ENCODE measurements around the gene CRIM1. TPM values are rescaled to one million over a fixed set of nuclear protein-coding genes. Genes with fewer than 3 reads are reported as not detected.

Gene CRIM1
- total RNA-seq, 1 experiment from 2014 or later, result 133 TPM

- no peak for TF ChIP-seq EZH2 (IDR thresholded peaks at IDR 0.05; ENCODE audit: low read depth)
- TF ChIP-seq, protein P1, sequence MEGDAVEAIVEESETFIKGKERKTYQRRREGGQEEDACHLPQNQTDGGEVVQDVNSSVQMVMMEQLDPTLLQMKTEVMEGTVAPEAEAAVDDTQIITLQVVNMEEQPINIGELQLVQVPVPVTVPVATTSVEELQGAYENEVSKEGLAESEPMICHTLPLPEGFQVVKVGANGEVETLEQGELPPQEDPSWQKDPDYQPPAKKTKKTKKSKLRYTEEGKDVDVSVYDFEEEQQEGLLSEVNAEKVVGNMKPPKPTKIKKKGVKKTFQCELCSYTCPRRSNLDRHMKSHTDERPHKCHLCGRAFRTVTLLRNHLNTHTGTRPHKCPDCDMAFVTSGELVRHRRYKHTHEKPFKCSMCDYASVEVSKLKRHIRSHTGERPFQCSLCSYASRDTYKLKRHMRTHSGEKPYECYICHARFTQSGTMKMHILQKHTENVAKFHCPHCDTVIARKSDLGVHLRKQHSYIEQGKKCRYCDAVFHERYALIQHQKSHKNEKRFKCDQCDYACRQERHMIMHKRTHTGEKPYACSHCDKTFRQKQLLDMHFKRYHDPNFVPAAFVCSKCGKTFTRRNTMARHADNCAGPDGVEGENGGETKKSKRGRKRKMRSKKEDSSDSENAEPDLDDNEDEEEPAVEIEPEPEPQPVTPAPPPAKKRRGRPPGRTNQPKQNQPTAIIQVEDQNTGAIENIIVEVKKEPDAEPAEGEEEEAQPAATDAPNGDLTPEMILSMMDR (conservative IDR thresholded peaks at IDR 0.05), result peak; percentile 66
- CTCF ChIA-PET, result interaction anchor here (0.6 to 0.7 kb wide), 3 partner anchors 14 to 144 kb away, joined by 3 to 6 read pairs (median 3); no protein-coding TSS in a partner anchor
- Histone ChIP-seq H3K4me1 (replicated peaks; ENCODE audit: insufficient read depth) (peaks cover 63% of the 10 kb centered on the region), H3K9me3 (ENCODE audit: insufficient read depth, low read depth) (no peaks in the 10 kb centered on the region), H3K27ac (peak overlapping the region; percentile 60), H2AFZ (peak overlapping the region; percentile 72; the same call in 1 of the 2 replicates), H3F3A (ENCODE audit: insufficient read depth, low read depth) (peaks cover 27% of the 10 kb centered on the region), H3K4me2 (peak overlapping the region; percentile 86), H3K36me3 (ENCODE audit: low read depth) (no peaks in the 10 kb centered on the region), H3K79me2 (ENCODE audit: low read depth) (peaks cover 81% of the 10 kb centered on the region), H3K9me2 (ENCODE audit: insufficient read depth) (no peaks in the 10 kb centered on the region), H3K4me3 (peak overlapping the region; percentile 67), H3K27me3 (ENCODE audit: insufficient read depth, low read depth) (no peaks in the 10 kb centered on the region), H4K20me1 (ENCODE audit: insufficient read depth) (peaks cover 14% of the 10 kb centered on the region)
- POLR2A ChIA-PET (ENCODE audit: unreplicated experiment), result interaction anchor here (0.6 to 1.1 kb wide), 4 partner anchors 20 to 179 kb away, joined by 3 to 4 read pairs (median 3); no protein-coding TSS in a partner anchor
- intact Hi-C loops (cut with micrococcal nuclease; ENCODE audit: unreplicated experiment), result loop anchor here (1.0 to 10.0 kb wide), 6 partner anchors 19 to 483 kb away; no protein-coding TSS in a partner anchor
- DNase-seq, result peak in 1 of 2 experiments; percentile 78
- BruUV-seq (replicated peaks), result no TSS peak
Observed at GRCh38 chr2:36357847-36358659, 2.5 kb downstream of the CRIM1 start.

GRCh38 chr2:36359067-36359466, 3.5 kb downstream of the CRIM1 start:
- Histone ChIP-seq H3K27me3 (ENCODE audit: insufficient read depth, low read depth) (no peaks in the 10 kb centered on the region), H2AFZ (no peak overlapping the region), H3F3A (ENCODE audit: insufficient read depth, low read depth) (peaks cover 27% of the 10 kb centered on the region), H3K79me2 (ENCODE audit: low read depth) (peaks cover 87% of the 10 kb centered on the region), H3K36me3 (ENCODE audit: low read depth) (no peaks in the 10 kb centered on the region), H3K4me1 (replicated peaks; ENCODE audit: insufficient read depth) (peaks cover 58% of the 10 kb centered on the region), H3K27ac (peak overlapping the region; percentile 60), H3K9me2 (ENCODE audit: insufficient read depth) (no peaks in the 10 kb centered on the region), H3K4me2 (peak overlapping the region; percentile 86), H4K20me1 (ENCODE audit: insufficient read depth) (peaks cover 14% of the 10 kb centered on the region), H3K9me3 (ENCODE audit: insufficient read depth, low read depth) (no peaks in the 10 kb centered on the region), H3K4me3 (peak overlapping the region; percentile 67; the same call in 1 of the 2 replicates)
- BruUV-seq (replicated peaks), result no TSS peak
- TF ChIP-seq EZH2 (IDR thresholded peaks at IDR 0.05; ENCODE audit: low read depth), result no peak
- TF ChIP-seq, protein P1 (conservative IDR thresholded peaks at IDR 0.05), result peak; percentile 70
- ChIA-PET CTCF (interaction anchor here (0.5 kb wide), 1 partner anchor 15 kb away, joined by 3 read pairs; no protein-coding TSS in a partner anchor), POLR2A (ENCODE audit: unreplicated experiment) (interaction anchor here (1.1 kb wide), 1 partner anchor 53 kb away, joined by 3 read pairs; no protein-coding TSS in a partner anchor)
- intact Hi-C loops (cut with micrococcal nuclease; ENCODE audit: unreplicated experiment), result loop anchor here (2.0 to 10.0 kb wide), 4 partner anchors 18 to 484 kb away; no protein-coding TSS in a partner anchor
- DNase-seq, result peak in 1 of 2 experiments; percentile 52

DNA sequence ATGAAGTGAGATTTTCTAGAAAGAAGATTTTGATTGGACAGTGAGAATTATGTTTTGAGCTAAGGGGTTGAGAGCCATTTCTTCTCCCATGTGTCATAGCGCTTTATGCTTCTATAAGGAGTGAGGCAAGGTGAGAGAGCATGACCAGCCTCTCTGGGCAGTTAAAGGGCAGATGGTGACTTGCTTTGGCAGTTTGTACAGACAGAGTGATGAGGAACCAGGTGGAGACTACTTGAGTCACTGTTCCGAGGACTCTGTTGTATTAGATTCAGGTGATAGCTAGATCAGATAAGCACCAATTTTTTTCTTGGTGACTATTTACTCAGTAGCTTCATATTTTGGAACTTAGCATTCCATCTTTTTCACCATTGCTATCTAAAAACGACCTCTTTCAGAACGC, 4.5 kb downstream of the CRIM1 start:
- POLR2A ChIA-PET (ENCODE audit: unreplicated experiment), result interaction anchor here (0.6 kb wide), 1 partner anchor 33 kb away, joined by 3 read pairs; no protein-coding TSS in a partner anchor
- no peaks in the 10 kb centered on the region for H3K9me3 ChIP-seq (ENCODE audit: insufficient read depth, low read depth)
- no peak overlapping the region; the same call in 1 of the 2 replicates for H3K4me3 ChIP-seq
- no peaks in the 10 kb centered on the region for H3K36me3 ChIP-seq (ENCODE audit: low read depth)
- no peak overlapping the region for H2AFZ ChIP-seq
- H3K27me3 ChIP-seq (ENCODE audit: insufficient read depth, low read depth), result no peaks in the 10 kb centered on the region
- TF ChIP-seq, protein P1 (conservative IDR thresholded peaks at IDR 0.05), result no peak
- no peak for TF ChIP-seq EZH2 (IDR thresholded peaks at IDR 0.05; ENCODE audit: low read depth)
- no peaks in the 10 kb centered on the region for H3K9me2 ChIP-seq (ENCODE audit: insufficient read depth)
- H3K27ac ChIP-seq, result peak overlapping the region; percentile 60
- H3K79me2 ChIP-seq (ENCODE audit: low read depth), result peaks cover 90% of the 10 kb centered on the region
- H3K4me2 ChIP-seq, result peak overlapping the region; percentile 86
- peaks cover 27% of the 10 kb centered on the region for H3F3A ChIP-seq (ENCODE audit: insufficient read depth, low read depth)
- CTCF ChIA-PET, result interaction anchor here (0.6 to 1.5 kb wide), 2 partner anchors 96 to 100 kb away, joined by 3 to 6 read pairs; no protein-coding TSS in a partner anchor
- intact Hi-C loops (cut with micrococcal nuclease; ENCODE audit: unreplicated experiment), result no loop called here
- H3K4me1 ChIP-seq (replicated peaks; ENCODE audit: insufficient read depth), result peaks cover 50% of the 10 kb centered on the region
- BruUV-seq (replicated peaks), result no TSS peak
- DNase-seq, result peak in 1 of 2 experiments; percentile 84
- H4K20me1 ChIP-seq (ENCODE audit: insufficient read depth), result peaks cover 14% of the 10 kb centered on the region

Measured in PC-9 (cell line).